Keratinocyte (primary cell): ENCODE results near the gene GNG4. TPM values are rescaled to one million over a fixed set of nuclear protein-coding genes. Genes with fewer than 3 reads are reported as not detected.

Source experiments
- DNase-seq: peaks from one replicate; pipeline ENCODE4 v3.0.0-alpha.2; 2011; ENCODE audit warnings: low read depth, missing footprints, low spot score
- FAIRE-seq: peaks from 2 replicates; lab custom pipeline; 2011; peaks lifted over from hg19 to GRCh38; lab: Jason Lieb, UNC
- H2AFZ ChIP-seq: 2 replicates; pipeline ENCODE4 v1.6.0; 2012; ENCODE audit warnings: low read length, control low read depth, inconsistent platforms; ENCODE audit not compliant: control insufficient read depth
- H3K27ac ChIP-seq: 2 replicates; pipeline ENCODE4 v1.5.1; 2011; ENCODE audit warnings: low read length; ENCODE audit not compliant: control insufficient read depth, insufficient read depth
- H3K27me3 ChIP-seq: 3 replicates; pipeline ENCODE4 v1.6.0; 2011; ENCODE audit warnings: low read length; ENCODE audit not compliant: control insufficient read depth, insufficient read depth; ENCODE audit errors: extremely low read depth
- H3K36me3 ChIP-seq, 2 experiments: 2 replicates in 1 of 2; 3 replicates in 1 of 2; pipeline ENCODE4 v1.5.1; 2011; ENCODE audit warnings: low read length in 2 of 2, mild to moderate bottlenecking in 1 of 2; ENCODE audit not compliant: control insufficient read depth in 2 of 2, insufficient read depth in 2 of 2; ENCODE audit errors: extremely low read depth in 1 of 2
- H3K4me1 ChIP-seq: 3 replicates; pipeline ENCODE4 v1.5.1; 2011; ENCODE audit warnings: low read length; ENCODE audit not compliant: control insufficient read depth, insufficient read depth; ENCODE audit errors: extremely low read depth
- H3K4me2 ChIP-seq: 3 replicates; pipeline ENCODE4 v1.6.0; 2011; ENCODE audit warnings: low read depth, low read length; ENCODE audit not compliant: control insufficient read depth, insufficient read depth; ENCODE audit errors: extremely low read depth
- H3K4me3 ChIP-seq, 3 experiments: fragments of 200-600 bp in 1 of 3; sonication (generic) in 1 of 3; 2 replicates in 2 of 3; 3 replicates in 1 of 3; pipeline ENCODE4 v1.5.1; 2011 to 2016; ENCODE audit warnings: low read length in 3 of 3, mild to moderate bottlenecking in 3 of 3, control low read depth in 2 of 3, inconsistent platforms in 1 of 3, low read depth in 1 of 3, mixed read lengths in 1 of 3, mixed run types in 1 of 3, moderate library complexity in 1 of 3; ENCODE audit not compliant: control insufficient read depth in 2 of 3, insufficient read depth in 2 of 3; ENCODE audit errors: extremely low read depth in 1 of 3
- H3K79me2 ChIP-seq: 2 replicates; pipeline ENCODE4 v1.6.0; 2012; ENCODE audit warnings: low read length; ENCODE audit not compliant: control insufficient read depth, insufficient read depth
- H3K9ac ChIP-seq: 3 replicates; pipeline ENCODE4 v1.6.0; 2011; ENCODE audit warnings: low read length; ENCODE audit not compliant: control insufficient read depth, insufficient read depth; ENCODE audit errors: extremely low read depth
- H3K9me1 ChIP-seq: 3 replicates; pipeline ENCODE4 v1.6.0; 2011; ENCODE audit warnings: low read length; ENCODE audit not compliant: control insufficient read depth, insufficient read depth; ENCODE audit errors: extremely low read depth
- H3K9me3 ChIP-seq: 2 replicates; pipeline ENCODE4 v1.5.1; 2012; ENCODE audit warnings: low read depth, low read length; ENCODE audit not compliant: control insufficient read depth
- H4K20me1 ChIP-seq: 3 replicates; pipeline ENCODE4 v1.6.0; 2011; ENCODE audit warnings: low read length; ENCODE audit not compliant: control insufficient read depth, insufficient read depth; ENCODE audit errors: extremely low read depth
- CTCF ChIP-seq, 3 experiments: IDR thresholded peaks in 1 of 3; conservative IDR thresholded peaks in 1 of 3; optimal IDR thresholded peaks in 1 of 3; 2 replicates in 2 of 3; 3 replicates in 1 of 3; pipeline versions ENCODE3 to v1.5.1; 2011; ENCODE audit warnings: low read length in 3 of 3, mild to moderate bottlenecking in 3 of 3, moderate library complexity in 2 of 3, control low read depth in 1 of 3, inconsistent platforms in 1 of 3; ENCODE audit not compliant: insufficient read depth in 2 of 3; ENCODE audit errors: extremely low read depth in 1 of 3
- EZH2 ChIP-seq: IDR thresholded peaks from one replicate; pipeline ENCODE4 v1.6.1; 2012; ENCODE audit warnings: inconsistent platforms, mild to moderate bottlenecking, low read length, moderate library complexity
- dilution Hi-C: fragments of 300-500 bp; cut with MboI; formaldehyde crosslinking; loops from one replicate; pipeline ENCODE4 v1.7.0; 2020; ENCODE audit warnings: low sequenced_read_pairs; ENCODE audit not compliant: extremely low pct_ligation_motif_present
- polyA plus RNA-seq, 5 experiments: library from polyadenylated mRNA; depleted of rRNA in 3 of 5; stranded (reverse) in 3 of 5; stranded (forward) in 1 of 5; unstranded in 1 of 5; fragments of >200 nt; gene quantifications; 1 replicate in 1 of 5; 2 replicates in 3 of 5; 3 replicates in 1 of 5; pipeline versions ENCODE4 v1.2.1 to v1.2.3, GENCODE V29; 2011 to 2012; ENCODE audit warnings: missing spikeins in 2 of 5, low read depth in 1 of 5, low replicate concordance in 1 of 5

Gene GNG4
- polyA plus RNA-seq, 1 donor (not counting 4 experiments of a cell fraction or from before 2014, with no cell fraction given), result 0.07 TPM

GRCh38 chr1:235562589-235562988 lies 87.0 kb downstream of the GNG4 start:
- no peak for TF ChIP-seq EZH2
- TF ChIP-seq CTCF (optimal IDR thresholded peaks at IDR 0.05 in 1 of 3, IDR thresholded peaks at IDR 0.05 in 1 of 3, conservative IDR thresholded peaks at IDR 0.05 in 1 of 3; ENCODE audit: extremely low read depth in 1 of 3, insufficient read depth in 2 of 3, low read length in 3 of 3), result no peak
- Histone ChIP-seq H2AFZ (no peak overlapping the region), H4K20me1 (no peaks in the 10 kb centered on the region), H3K4me2 (no peak overlapping the region), H3K9me3 (no peaks in the 10 kb centered on the region), H3K9ac (no peak overlapping the region), H3K36me3 (no peaks in the 10 kb centered on the region), H3K79me2 (no peaks in the 10 kb centered on the region), H3K27ac (no peak overlapping the region), H3K27me3 (no peaks in the 10 kb centered on the region), H3K9me1 (no peaks in the 10 kb centered on the region), H3K4me1 (no peaks in the 10 kb centered on the region), H3K4me3 (no peak overlapping the region)
- no peak for DNase-seq
- FAIRE-seq, result no peak
- dilution Hi-C loops, result no loop called here

- no peaks in the 10 kb centered on the region for H3K79me2 ChIP-seq
- TF ChIP-seq CTCF (optimal IDR thresholded peaks at IDR 0.05 in 1 of 3, IDR thresholded peaks at IDR 0.05 in 1 of 3, conservative IDR thresholded peaks at IDR 0.05 in 1 of 3; ENCODE audit: extremely low read depth in 1 of 3, insufficient read depth in 2 of 3, low read length in 3 of 3) (no peak), EZH2 (no peak)
- H3K4me3 ChIP-seq, result no peak overlapping the region
- H3K36me3 ChIP-seq, result no peaks in the 10 kb centered on the region
- no peak overlapping the region for H3K27ac ChIP-seq
- no peak for FAIRE-seq
- no peaks in the 10 kb centered on the region for H3K9me1 ChIP-seq
- DNase-seq, result no peak
- no peak overlapping the region for H2AFZ ChIP-seq
- no peak overlapping the region for H3K9ac ChIP-seq
- no peak overlapping the region for H3K4me2 ChIP-seq
- dilution Hi-C loops, result no loop called here
- no peaks in the 10 kb centered on the region for H3K9me3 ChIP-seq
- no peaks in the 10 kb centered on the region for H3K27me3 ChIP-seq
- no peaks in the 10 kb centered on the region for H4K20me1 ChIP-seq
- H3K4me1 ChIP-seq, result no peaks in the 10 kb centered on the region
These were observed 90.9 kb downstream of the GNG4 start for GRCh38 chr1:235558621-235559169.
